Measurements from ENCODE around the gene SMAD3. TPM values are rescaled to one million over a fixed set of nuclear protein-coding genes. Genes with fewer than 3 reads are reported as not detected.
"Not testable (repeated sequence)": the region's sequence is repeated elsewhere in the genome, so short reads cannot be mapped to it uniquely, and the experiment has no call there.

SMAD3 gene
- total RNA-seq, 1 donor from 2014 or later, result 8.2 TPM

- Mint-ChIP-seq H3K27me3 (ENCODE audit: unreplicated experiment) (peaks cover 11% of the 10 kb centered on the region), H3K27ac (ENCODE audit: unreplicated experiment) (no peak overlapping the region), H3K4me1 (ENCODE audit: unreplicated experiment) (peaks cover 19% of the 10 kb centered on the region), H3K36me3 (ENCODE audit: low read depth, unreplicated experiment) (no peaks in the 10 kb centered on the region), H3K9me3 (ENCODE audit: unreplicated experiment) (no peaks in the 10 kb centered on the region), H3K4me3 (ENCODE audit: unreplicated experiment) (no peak overlapping the region)
- TF ChIP-seq CTCF (IDR thresholded peaks at IDR 0.05; ENCODE audit: unreplicated experiment), result no peak
- no peak for DNase-seq (ENCODE audit: low spot score)
Measured at GRCh38 chr15:67070892-67071664, 5.7 kb downstream of the SMAD3 start.

GRCh38 chr15:67072442-67072841 lies 7.0 kb downstream of the SMAD3 start:
- peaks cover 4% of the 10 kb centered on the region for H3K27me3 Mint-ChIP-seq (ENCODE audit: unreplicated experiment)
- H3K27ac Mint-ChIP-seq (ENCODE audit: unreplicated experiment), result no peak overlapping the region
- no peak overlapping the region for H3K4me3 Mint-ChIP-seq (ENCODE audit: unreplicated experiment)
- H3K36me3 Mint-ChIP-seq (ENCODE audit: low read depth, unreplicated experiment), result no peaks in the 10 kb centered on the region
- H3K4me1 Mint-ChIP-seq (ENCODE audit: unreplicated experiment), result peaks cover 14% of the 10 kb centered on the region
- H3K9me3 Mint-ChIP-seq (ENCODE audit: unreplicated experiment), result no peaks in the 10 kb centered on the region
- no peak for DNase-seq (ENCODE audit: low spot score)
- TF ChIP-seq CTCF (IDR thresholded peaks at IDR 0.05; ENCODE audit: unreplicated experiment), result no peak

GRCh38 chr15:67072958-67073357 lies 7.6 kb downstream of the SMAD3 start:
- Mint-ChIP-seq H3K4me3 (ENCODE audit: unreplicated experiment) (no peak overlapping the region), H3K9me3 (ENCODE audit: unreplicated experiment) (no peaks in the 10 kb centered on the region), H3K36me3 (ENCODE audit: low read depth, unreplicated experiment) (no peaks in the 10 kb centered on the region), H3K27me3 (ENCODE audit: unreplicated experiment) (peaks cover 2% of the 10 kb centered on the region), H3K4me1 (ENCODE audit: unreplicated experiment) (peaks cover 9% of the 10 kb centered on the region), H3K27ac (ENCODE audit: unreplicated experiment) (no peak overlapping the region)
- DNase-seq (ENCODE audit: low spot score), result no peak
- TF ChIP-seq CTCF (IDR thresholded peaks at IDR 0.05; ENCODE audit: unreplicated experiment), result no peak

GRCh38 chr15:67074886-67075229 lies 9.5 kb downstream of the SMAD3 start:
- H3K4me1 Mint-ChIP-seq (ENCODE audit: unreplicated experiment), result peaks cover 9% of the 10 kb centered on the region
- no peak overlapping the region for H3K27ac Mint-ChIP-seq (ENCODE audit: unreplicated experiment)
- H3K36me3 Mint-ChIP-seq (ENCODE audit: low read depth, unreplicated experiment), result no peaks in the 10 kb centered on the region
- no peak overlapping the region for H3K4me3 Mint-ChIP-seq (ENCODE audit: unreplicated experiment)
- H3K27me3 Mint-ChIP-seq (ENCODE audit: unreplicated experiment), result peaks cover 2% of the 10 kb centered on the region
- H3K9me3 Mint-ChIP-seq (ENCODE audit: unreplicated experiment), result no peaks in the 10 kb centered on the region
- no peak for DNase-seq (ENCODE audit: low spot score)
- TF ChIP-seq CTCF (IDR thresholded peaks at IDR 0.05; ENCODE audit: unreplicated experiment), result no peak

- H3K9me3 Mint-ChIP-seq (ENCODE audit: unreplicated experiment); H3K4me3 Mint-ChIP-seq (ENCODE audit: unreplicated experiment); H3K36me3 Mint-ChIP-seq (ENCODE audit: low read depth, unreplicated experiment); DNase-seq (ENCODE audit: low spot score); H3K4me1 Mint-ChIP-seq (ENCODE audit: unreplicated experiment); H3K27me3 Mint-ChIP-seq (ENCODE audit: unreplicated experiment); H3K27ac Mint-ChIP-seq (ENCODE audit: unreplicated experiment): not testable (repeated sequence)
Measured at GRCh38 chr15:67075555-67076135, 10.2 kb downstream of the SMAD3 start.
